KMS-11 (cell line): Measurements from ENCODE around the gene CTIF.
A peak's percentile ranks its signal among the peaks of the same experiment; 100 is the strongest.

ENCODE experiments used
- H2AFZ ChIP-seq: fragments of 200-600 bp; sonication (generic); 2 replicates; pipeline ENCODE4 v1.6.1; 2016; ENCODE audit warnings: antibody characterized with exemption, mixed run types, low read depth
- H3K27ac ChIP-seq: fragments of 200-600 bp; sonication (generic); 2 replicates; pipeline ENCODE4 v1.6.1; 2016; ENCODE audit warnings: mild to moderate bottlenecking, mixed run types
- H3K27me3 ChIP-seq: fragments of 200-600 bp; sonication (generic); 2 replicates; pipeline ENCODE4 v1.6.1; 2017; ENCODE audit warnings: mild to moderate bottlenecking, low read depth, mixed run types, moderate library complexity; ENCODE audit not compliant: insufficient read depth
- H3K36me3 ChIP-seq: fragments of 200-600 bp; sonication (generic); 2 replicates; pipeline ENCODE4 v1.6.1; 2017; ENCODE audit warnings: mild to moderate bottlenecking, mixed run types; ENCODE audit not compliant: insufficient read depth
- H3K4me1 ChIP-seq: fragments of 200-600 bp; sonication (generic); 2 replicates; pipeline ENCODE4 v1.6.1; 2016; ENCODE audit warnings: mild to moderate bottlenecking, low read depth, mixed run types; ENCODE audit not compliant: poor library complexity, severe bottlenecking
- H3K4me2 ChIP-seq: fragments of 200-600 bp; sonication (generic); 2 replicates; pipeline ENCODE4 v1.7.0; 2016; ENCODE audit warnings: mild to moderate bottlenecking, mixed run types
- H3K4me3 ChIP-seq: fragments of 200-600 bp; sonication (generic); IDR thresholded peaks from 2 replicates; pipeline ENCODE4 v1.6.1; 2017; ENCODE audit warnings: low read depth, low read length, mixed read lengths; ENCODE audit not compliant: insufficient read depth
- H3K79me2 ChIP-seq: fragments of 200-600 bp; sonication (generic); 2 replicates; pipeline ENCODE4 v1.6.1; 2016; ENCODE audit warnings: low read depth, mixed run types; ENCODE audit not compliant: insufficient read depth
- H3K9ac ChIP-seq: fragments of 200-600 bp; sonication (generic); 2 replicates; pipeline ENCODE4 v1.6.1; 2016; ENCODE audit warnings: mild to moderate bottlenecking, mixed run types
- H4K20me1 ChIP-seq: fragments of 200-600 bp; sonication (generic); 2 replicates; pipeline ENCODE4 v1.6.1; 2016; ENCODE audit warnings: mild to moderate bottlenecking, mixed run types; ENCODE audit not compliant: insufficient read depth
- TF ChIP-seq, protein P1 (sequence below): fragments of 200-600 bp; sonication (generic); conservative IDR thresholded peaks from 2 replicates; pipeline ENCODE4 v1.6.1; 2017; ENCODE audit warnings: low read depth, mild to moderate bottlenecking, antibody characterized with exemption, low read length, moderate library complexity, mixed read lengths

CTIF gene

DNA sequence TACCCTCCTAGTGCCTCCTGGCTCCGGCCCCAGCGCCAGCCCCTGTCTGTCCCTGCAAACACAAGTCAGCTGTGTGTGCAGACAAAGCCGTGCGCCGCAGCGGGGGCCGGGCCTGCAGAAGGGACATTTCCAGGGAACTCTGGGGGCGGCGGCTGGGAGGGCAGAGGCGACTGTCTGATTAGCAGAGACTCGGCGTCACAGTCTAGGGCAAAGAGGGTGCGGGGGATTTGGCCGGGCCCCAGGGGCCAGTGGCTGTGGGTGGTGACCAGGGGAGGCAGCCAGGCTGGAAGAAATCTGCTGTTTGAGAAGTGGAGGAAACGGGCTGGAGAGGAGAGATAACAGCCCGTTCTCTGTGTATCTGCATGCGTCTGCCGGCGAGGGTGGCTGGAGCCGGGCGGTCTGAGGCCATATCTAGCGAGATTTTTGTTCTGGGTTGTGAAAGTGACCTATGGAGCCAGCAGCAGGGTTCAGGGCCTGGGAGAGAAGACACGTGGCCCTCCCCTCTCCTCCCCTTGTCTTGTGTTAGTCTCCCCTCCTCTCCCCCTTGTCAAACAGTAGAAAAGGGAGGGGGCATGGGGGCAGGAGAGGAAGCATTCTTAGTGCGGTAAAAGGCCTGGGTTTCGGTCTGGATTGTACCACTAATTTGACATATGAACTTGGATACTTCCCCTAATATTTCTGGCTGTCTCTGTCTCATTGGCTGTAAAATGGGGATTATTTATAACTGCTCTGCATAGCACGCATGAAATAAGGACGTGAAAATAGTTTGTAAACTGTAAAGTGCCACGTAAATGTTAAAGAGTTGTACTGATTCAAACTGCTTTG, 242.5 kb downstream of the CTIF start:
- no peak overlapping the region for H3K4me3 ChIP-seq
- TF ChIP-seq, protein P1, sequence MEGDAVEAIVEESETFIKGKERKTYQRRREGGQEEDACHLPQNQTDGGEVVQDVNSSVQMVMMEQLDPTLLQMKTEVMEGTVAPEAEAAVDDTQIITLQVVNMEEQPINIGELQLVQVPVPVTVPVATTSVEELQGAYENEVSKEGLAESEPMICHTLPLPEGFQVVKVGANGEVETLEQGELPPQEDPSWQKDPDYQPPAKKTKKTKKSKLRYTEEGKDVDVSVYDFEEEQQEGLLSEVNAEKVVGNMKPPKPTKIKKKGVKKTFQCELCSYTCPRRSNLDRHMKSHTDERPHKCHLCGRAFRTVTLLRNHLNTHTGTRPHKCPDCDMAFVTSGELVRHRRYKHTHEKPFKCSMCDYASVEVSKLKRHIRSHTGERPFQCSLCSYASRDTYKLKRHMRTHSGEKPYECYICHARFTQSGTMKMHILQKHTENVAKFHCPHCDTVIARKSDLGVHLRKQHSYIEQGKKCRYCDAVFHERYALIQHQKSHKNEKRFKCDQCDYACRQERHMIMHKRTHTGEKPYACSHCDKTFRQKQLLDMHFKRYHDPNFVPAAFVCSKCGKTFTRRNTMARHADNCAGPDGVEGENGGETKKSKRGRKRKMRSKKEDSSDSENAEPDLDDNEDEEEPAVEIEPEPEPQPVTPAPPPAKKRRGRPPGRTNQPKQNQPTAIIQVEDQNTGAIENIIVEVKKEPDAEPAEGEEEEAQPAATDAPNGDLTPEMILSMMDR = no peak
- H4K20me1 ChIP-seq = no peaks in the 10 kb centered on the region
- no peak overlapping the region for H2AFZ ChIP-seq
- no peak overlapping the region for H3K9ac ChIP-seq
- peaks cover 69% of the 10 kb centered on the region for H3K4me1 ChIP-seq
- no peaks in the 10 kb centered on the region for H3K36me3 ChIP-seq
- H3K4me2 ChIP-seq = no peak overlapping the region
- no peaks in the 10 kb centered on the region for H3K27me3 ChIP-seq
- H3K27ac ChIP-seq = no peak overlapping the region
- no peaks in the 10 kb centered on the region for H3K79me2 ChIP-seq

DNA sequence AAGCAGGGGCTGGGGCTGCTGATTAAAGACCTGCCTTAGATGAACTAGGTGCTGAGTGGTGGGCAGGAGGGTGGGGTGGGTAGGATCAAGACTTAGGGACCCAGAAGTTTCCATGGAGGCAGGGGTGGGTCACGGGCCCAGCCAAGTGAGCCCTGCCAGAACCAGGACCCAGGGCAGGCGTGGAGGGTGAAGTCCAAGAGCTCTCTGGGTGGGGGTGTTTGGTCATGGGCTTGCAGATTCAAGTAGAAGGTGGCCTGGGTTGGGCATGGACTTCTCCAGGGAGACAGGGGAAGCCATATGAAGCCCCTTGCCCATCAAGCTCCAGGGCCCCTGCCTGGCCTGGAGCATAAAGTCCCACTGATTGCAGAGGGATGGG, 243.1 kb downstream of the CTIF start:
- H3K4me1 ChIP-seq = peaks cover 69% of the 10 kb centered on the region
- no peak overlapping the region for H3K4me2 ChIP-seq
- no peaks in the 10 kb centered on the region for H3K27me3 ChIP-seq
- no peaks in the 10 kb centered on the region for H3K79me2 ChIP-seq
- H3K27ac ChIP-seq = no peak overlapping the region
- TF ChIP-seq, protein P1 = no peak
- H3K4me3 ChIP-seq = no peak overlapping the region
- no peaks in the 10 kb centered on the region for H3K36me3 ChIP-seq
- H3K9ac ChIP-seq = no peak overlapping the region
- no peak overlapping the region for H2AFZ ChIP-seq
- no peaks in the 10 kb centered on the region for H4K20me1 ChIP-seq

DNA sequence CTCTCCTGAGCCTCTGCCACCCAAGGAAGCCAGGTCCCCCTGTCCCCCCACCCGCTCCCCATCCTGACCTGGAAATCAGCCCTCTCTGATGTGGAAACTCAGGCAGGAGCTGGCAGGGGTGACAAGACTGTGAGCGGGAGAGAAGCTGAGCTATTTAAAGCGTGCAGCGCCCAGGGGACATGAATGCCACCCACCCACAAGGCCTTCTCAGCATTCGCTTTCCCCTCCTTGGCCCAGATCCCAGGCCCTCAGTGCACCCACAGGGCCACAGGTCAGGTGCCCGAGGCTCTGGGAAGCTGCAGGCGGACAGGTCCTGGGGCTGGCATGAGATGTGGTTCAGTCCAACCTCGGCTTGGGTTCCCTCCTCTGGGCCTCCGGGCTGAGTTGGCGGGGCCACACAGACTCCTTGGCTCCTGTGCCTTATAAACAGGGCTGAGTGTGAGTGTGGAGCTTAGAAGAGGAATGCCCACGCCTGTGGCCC, 243.6 kb downstream of the CTIF start:
- TF ChIP-seq, protein P1 = no peak
- no peak overlapping the region for H3K4me3 ChIP-seq
- no peak overlapping the region for H2AFZ ChIP-seq
- H3K27me3 ChIP-seq = no peaks in the 10 kb centered on the region
- H4K20me1 ChIP-seq = no peaks in the 10 kb centered on the region
- H3K36me3 ChIP-seq = no peaks in the 10 kb centered on the region
- H3K79me2 ChIP-seq = no peaks in the 10 kb centered on the region
- peaks cover 69% of the 10 kb centered on the region for H3K4me1 ChIP-seq
- no peak overlapping the region for H3K27ac ChIP-seq
- H3K4me2 ChIP-seq = peak overlapping the region; percentile 25; the same call in 1 of the 2 replicates
- no peak overlapping the region for H3K9ac ChIP-seq

DNA sequence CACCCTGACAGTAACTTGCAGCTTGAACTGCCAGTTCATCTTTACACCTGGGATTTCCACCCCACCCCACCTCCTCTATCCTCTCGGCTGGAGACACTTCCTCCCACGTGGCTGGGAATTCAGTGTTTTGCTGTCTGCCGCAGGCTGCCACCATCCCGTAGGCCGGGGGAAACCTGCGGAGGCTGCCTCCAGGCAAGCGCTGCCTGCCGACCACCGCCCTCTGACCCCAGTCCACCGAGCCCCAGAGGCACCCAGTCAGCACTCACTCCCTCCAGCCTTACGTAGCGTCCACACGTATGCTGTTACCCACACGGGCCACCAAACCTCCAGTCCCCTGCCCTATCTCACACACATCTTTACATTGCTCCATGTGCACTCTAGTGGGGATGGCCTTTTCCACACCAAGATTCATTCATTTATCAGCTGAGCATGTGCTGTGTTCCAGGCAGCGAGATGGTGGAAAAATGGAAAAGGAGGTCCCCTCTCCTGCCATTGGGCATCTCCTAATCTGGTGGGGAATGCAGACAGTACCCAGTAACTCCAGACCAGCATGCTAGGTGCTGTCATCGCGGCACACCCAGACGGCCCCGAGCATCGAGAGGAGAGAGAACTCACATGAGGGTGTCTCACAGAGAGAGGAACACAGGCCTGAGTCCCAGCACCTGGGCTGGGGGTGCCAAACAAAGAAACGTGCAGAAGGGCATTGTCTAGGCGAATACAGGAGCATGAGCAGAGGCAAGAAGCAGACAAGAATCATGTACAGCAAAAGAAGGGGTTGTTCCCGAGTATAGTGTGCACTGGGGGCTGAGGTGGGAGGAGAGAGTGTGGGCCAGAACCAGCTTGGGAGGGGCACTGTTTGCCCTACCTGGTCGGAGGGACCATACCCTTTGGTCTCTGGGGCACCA, 245.0 kb downstream of the CTIF start:
- Histone ChIP-seq H3K4me2 (peak overlapping the region; percentile 83), H3K4me1 (peaks cover 70% of the 10 kb centered on the region), H3K4me3 (no peak overlapping the region), H3K79me2 (no peaks in the 10 kb centered on the region), H3K9ac (peak overlapping the region; percentile 33; the same call in 1 of the 2 replicates), H3K27me3 (no peaks in the 10 kb centered on the region), H3K27ac (peak overlapping the region; percentile 82), H4K20me1 (no peaks in the 10 kb centered on the region), H2AFZ (no peak overlapping the region), H3K36me3 (no peaks in the 10 kb centered on the region)
- TF ChIP-seq, protein P1 = peak; percentile 5; the same call in 1 of the 2 replicates
